K562 (cell line): ENCODE measurements around the gene ZNF74. TPM values are rescaled to one million over a fixed set of nuclear protein-coding genes. Genes with fewer than 3 reads are reported as not detected.
A peak's percentile ranks its signal among the peaks of the same experiment; 100 is the strongest.

Experiments used
- CBX2 ChIP-seq: fragments of 200-600 bp; sonication (generic); IDR thresholded peaks from one replicate; pipeline ENCODE4 v1.6.1; 2012; ENCODE audit warnings: mild to moderate bottlenecking, low read length, inconsistent platforms; ENCODE audit not compliant: insufficient read depth, poor library complexity, severe bottlenecking
- CREB3 ChIP-seq: fragments of 450-650 bp; conservative IDR thresholded peaks from 2 replicates; pipeline ENCODE4 v1.6.1; 2016; ENCODE audit warnings: missing genetic modification characterization, low read depth, mild to moderate bottlenecking, missing compliant biosample characterization, moderate library complexity
- CXXC5 ChIP-seq: fragments of 250-450 bp; sonication (Bioruptor Pico); IDR thresholded peaks from 2 replicates; pipeline ENCODE4 v1.8.0; 2022; ENCODE audit warnings: inconsistent platforms, mild to moderate bottlenecking, moderate library complexity
- DLX4 ChIP-seq: fragments of 250-450 bp; sonication (Bioruptor Pico); IDR thresholded peaks from 2 replicates; pipeline ENCODE4 v1.6.1; 2021; ENCODE audit warnings: mild to moderate bottlenecking
- E2F5 ChIP-seq: sonication (generic); formaldehyde crosslinking; IDR thresholded peaks from 2 replicates; pipeline ENCODE4 v1.8.0; 2022; ENCODE audit warnings: mild to moderate bottlenecking, missing genetic modification reagents
- ELK3 ChIP-seq: fragments of 450-650 bp; formaldehyde crosslinking; IDR thresholded peaks from 2 replicates; pipeline ENCODE4 v1.4.0; 2020; ENCODE audit warnings: mild to moderate bottlenecking
- ESRRA ChIP-seq: fragments of 450-650 bp; IDR thresholded peaks from 2 replicates; pipeline ENCODE4 v1.6.1; 2014; ENCODE audit warnings: low read depth, mild to moderate bottlenecking, moderate library complexity, borderline replicate concordance
- HDAC1 ChIP-seq, 2 experiments: fragments of 450-650 bp; IDR thresholded peaks; 2 replicates each; pipeline ENCODE4 v1.6.1; 2016 to 2017; ENCODE audit warnings: inconsistent platforms in 1 of 2, mild to moderate bottlenecking in 1 of 2, moderate library complexity in 1 of 2
- JUNB ChIP-seq: fragments of 450-650 bp; formaldehyde crosslinking; conservative IDR thresholded peaks from 2 replicates; pipeline ENCODE4 v1.4.0; 2020; ENCODE audit warnings: mild to moderate bottlenecking
- KDM4B ChIP-seq, 2 experiments: fragments of 450-650 bp in 1 of 2; sonication (generic) in 1 of 2; IDR thresholded peaks; 2 replicates each; pipeline ENCODE4 v1.6.1; 2016 to 2017; ENCODE audit warnings: borderline replicate concordance in 2 of 2, antibody characterized with exemption in 1 of 2, low read depth in 1 of 2, mild to moderate bottlenecking in 1 of 2
- MEIS2 ChIP-seq: fragments of 450-650 bp; IDR thresholded peaks from 2 replicates; pipeline ENCODE4 v1.6.1; 2014; ENCODE audit warnings: mild to moderate bottlenecking; ENCODE audit not compliant: partially characterized antibody
- PTBP1 ChIP-seq: fragments of 200-400 bp; formaldehyde crosslinking; IDR thresholded peaks from 2 replicates; pipeline ENCODE4 v1.6.1; 2017; ENCODE audit warnings: low read depth, low read length
- PTRF ChIP-seq: fragments of 450-650 bp; IDR thresholded peaks from 2 replicates; pipeline ENCODE4 v1.6.1; 2016; ENCODE audit warnings: mild to moderate bottlenecking, missing genetic modification characterization, missing compliant biosample characterization
- RBM15 ChIP-seq: fragments of 200-400 bp; formaldehyde crosslinking; IDR thresholded peaks from 2 replicates; pipeline ENCODE4 v1.6.1; 2018; ENCODE audit warnings: mild to moderate bottlenecking, low read length, moderate library complexity; ENCODE audit not compliant: insufficient read depth
- RBM22 ChIP-seq: fragments of 200-400 bp; formaldehyde crosslinking; IDR thresholded peaks from 2 replicates; pipeline ENCODE4 v1.6.1; 2018; ENCODE audit warnings: low read length, low read depth; ENCODE audit not compliant: poor library complexity, severe bottlenecking
- RFX7 ChIP-seq: fragments of 250-450 bp; sonication (Bioruptor Pico); IDR thresholded peaks from 2 replicates; pipeline ENCODE4 v1.5.1; 2021; ENCODE audit warnings: mild to moderate bottlenecking
- SMAD3 ChIP-seq: fragments of 450-650 bp; formaldehyde crosslinking; conservative IDR thresholded peaks from 2 replicates; pipeline ENCODE4 v1.4.0; 2020; ENCODE audit warnings: mild to moderate bottlenecking
- SREBF2 ChIP-seq: sonication (generic); formaldehyde crosslinking; IDR thresholded peaks from 2 replicates; pipeline ENCODE4 v1.4.0; 2020; ENCODE audit warnings: mild to moderate bottlenecking, missing genetic modification reagents
- TAF15 ChIP-seq: fragments of 200-400 bp; formaldehyde crosslinking; IDR thresholded peaks from 2 replicates; pipeline ENCODE4 v1.6.1; 2017; ENCODE audit warnings: mild to moderate bottlenecking, low read depth, low read length, moderate library complexity
- TEAD4 ChIP-seq, 2 experiments: sonication (generic) in 1 of 2; formaldehyde crosslinking in 1 of 2; IDR thresholded peaks; 2 replicates each; pipeline versions ENCODE4 v1.6.1 to v1.8.0; 2012 to 2022; ENCODE audit warnings: borderline replicate concordance in 1 of 2, inconsistent platforms in 1 of 2, low read length in 1 of 2, mild to moderate bottlenecking in 1 of 2, missing genetic modification reagents in 1 of 2
- ZBTB7A ChIP-seq: IDR thresholded peaks from 2 replicates; pipeline ENCODE4 v1.6.1; 2011; ENCODE audit warnings: low read depth, mild to moderate bottlenecking, low read length, moderate library complexity, borderline replicate concordance; ENCODE audit not compliant: control insufficient read depth
- ZNF316 ChIP-seq: fragments of 450-650 bp; IDR thresholded peaks from 2 replicates; pipeline ENCODE4 v1.6.1; 2016
- ZNF436 ChIP-seq: fragments of 250-450, 450-650 bp; sonication (Bioruptor Pico); formaldehyde crosslinking; IDR thresholded peaks from 2 replicates; pipeline ENCODE4 v1.7.0; 2020; ENCODE audit warnings: mild to moderate bottlenecking
- ZNF551 ChIP-seq: fragments of 250-450 bp; sonication (Bioruptor Pico); IDR thresholded peaks from 2 replicates; pipeline ENCODE4 v1.5.0; 2021; ENCODE audit warnings: mild to moderate bottlenecking, moderate library complexity
- ZNF766 ChIP-seq: fragments of 200-800 bp; sonication (Bioruptor generic); conservative IDR thresholded peaks from 2 replicates; pipeline ENCODE4 v1.6.1; 2016; ENCODE audit warnings: missing genetic modification characterization, missing compliant biosample characterization
- polyA plus RNA-seq, 8 experiments: library from polyadenylated mRNA; depleted of rRNA in 4 of 8; stranded (reverse) in 5 of 8; unstranded in 3 of 8; fragments of >200 nt; fragmentation: Nextera tagmentation in 2 of 8; fragmentation: Illumina TruSeq in 1 of 8; extraction: Ambion mirVana in 2 of 8; extraction: Trizol in 1 of 8; gene quantifications; 2 replicates each; pipeline versions ENCODE4 v1.2.1 to v1.2.3, GENCODE V29; 2011 to 2014; ENCODE audit warnings: inconsistent platforms in 1 of 8, missing spikeins in 1 of 8
- total RNA-seq, 7 experiments: library from RNA; depleted of rRNA in 6 of 7; stranded (reverse); fragments of >200 nt in 6 of 7; fragmentation: Illumina TruSeq in 2 of 7; extraction: Trizol in 2 of 7; gene quantifications; 2 replicates each; pipeline versions ENCODE4 v1.2.1 to v1.2.3, GENCODE V29; 2011 to 2021; ENCODE audit warnings: low replicate concordance in 1 of 7

ZNF74 gene
- total and polyA plus RNA-seq, 9 of the 15 experiments (the other 6 are each of a cell fraction or from before 2014, with no cell fraction given): 2.4 to 53.5 (median 31.5) TPM

- no peak for TF ChIP-seq MEIS2
- no peak for TF ChIP-seq ZNF766
- TF ChIP-seq TAF15: no peak
- TF ChIP-seq TEAD4 (IDR thresholded peaks at IDR 0.05; ENCODE audit: low read length): no peak
- peak; percentile 52; the same call in 1 of the 2 replicates for TF ChIP-seq TEAD4 (CRISPR knock-in tag; IDR thresholded peaks at IDR 0.05; ENCODE audit: borderline replicate concordance)
- TF ChIP-seq HDAC1 (IDR thresholded peaks at IDR 0.05): no peak
- TF ChIP-seq ZNF436 (CRISPR knock-in tag): 0 out of 2 replicates have a peak, but pooled peaks have one; percentile 23
- no peak for TF ChIP-seq CXXC5 (CRISPR knock-in tag)
- TF ChIP-seq CBX2: no peak
- TF ChIP-seq SREBF2: no peak
- no peak for TF ChIP-seq KDM4B (IDR thresholded peaks at IDR 0.05; ENCODE audit: borderline replicate concordance in 2 of 2, low read depth in 1 of 2)
- TF ChIP-seq RBM15: no peak
- 0 out of 2 replicates have a peak, but pooled peaks have one; percentile 9 for TF ChIP-seq PTBP1
- no peak for TF ChIP-seq SMAD3 (CRISPR knock-in tag)
- TF ChIP-seq ZBTB7A: no peak
- TF ChIP-seq ZNF551 (CRISPR knock-in tag): no peak
- TF ChIP-seq ELK3 (CRISPR knock-in tag): no peak
- TF ChIP-seq RFX7 (CRISPR knock-in tag): 0 out of 2 replicates have a peak, but pooled peaks have one; percentile 7
- no peak for TF ChIP-seq ZNF316
- TF ChIP-seq RBM22: no peak
- TF ChIP-seq DLX4: no peak
- TF ChIP-seq ESRRA: no peak
- TF ChIP-seq E2F5 (CRISPR knock-in tag): no peak
- no peak for TF ChIP-seq CREB3 (tag)
- TF ChIP-seq JUNB (CRISPR knock-in tag): no peak
- no peak for TF ChIP-seq PTRF (tag)
Observed at GRCh38 chr22:20402960-20403778, 9.2 kb downstream of the ZNF74 start (continued).
